Lung (tissue), 12 donors: ENCODE data around the gene LRP2. TPM values are rescaled to one million over a fixed set of nuclear protein-coding genes. Genes with fewer than 3 reads are reported as not detected.
"Not testable (repeated sequence)": the region's sequence is repeated elsewhere in the genome, so short reads cannot be mapped to it uniquely, and the experiment has no call there.

ENCODE experiments used
- ATAC-seq: fragments of 200-7000 bp; cut with Tn5 transposase; one replicate; pipeline ENCODE4 v1.9.1; 2020; ENCODE audit warnings: moderate number of reproducible peaks; ENCODE audit not compliant: insufficient read depth, low FRiP score
- DNase-seq, 3 donors: peaks; one replicate each; pipeline ENCODE4 v3.0.0-alpha.2; 2013 to 2017
- H3K27ac ChIP-seq, 2 donors: one replicate each; pipeline ENCODE4 v1.5.1; 2013; ENCODE audit warnings: mild to moderate bottlenecking in 2 of 2, moderate library complexity in 2 of 2, control low read depth in 1 of 2, inconsistent platforms in 1 of 2, low read depth in 1 of 2, low read length in 1 of 2
- H3K27me3 ChIP-seq, 3 donors: one replicate each; pipeline ENCODE4 v1.5.1; 2013; ENCODE audit warnings: low read length in 2 of 3; ENCODE audit not compliant: control insufficient read depth in 3 of 3, insufficient read depth in 3 of 3
- H3K36me3 ChIP-seq, 4 donors: one replicate each; pipeline ENCODE4 v1.5.1; 2013; ENCODE audit warnings: low read length in 4 of 4, mild to moderate bottlenecking in 1 of 4, moderate library complexity in 1 of 4; ENCODE audit not compliant: control insufficient read depth in 4 of 4, insufficient read depth in 4 of 4
- H3K4me1 ChIP-seq, 5 donors: one replicate each; pipeline ENCODE4 v1.5.1; 2013; ENCODE audit warnings: low read length in 5 of 5, mild to moderate bottlenecking in 2 of 5, moderate library complexity in 1 of 5; ENCODE audit not compliant: control insufficient read depth in 5 of 5, insufficient read depth in 5 of 5
- H3K4me3 ChIP-seq: one replicate; pipeline ENCODE4 v1.5.1; 2013; ENCODE audit warnings: mild to moderate bottlenecking, control low read depth, moderate library complexity
- H3K9ac ChIP-seq, 2 donors: one replicate each; pipeline ENCODE4 v1.5.1; 2013; ENCODE audit warnings: low read length in 2 of 2, control low read depth in 1 of 2; ENCODE audit not compliant: insufficient read depth in 1 of 2
- H3K9me3 ChIP-seq, 4 donors: one replicate each; pipeline ENCODE4 v1.5.1; 2013; ENCODE audit warnings: low read length in 3 of 4, mild to moderate bottlenecking in 1 of 4, moderate library complexity in 1 of 4; ENCODE audit not compliant: control insufficient read depth in 4 of 4, insufficient read depth in 3 of 4
- WGBS, 2 donors: extraction: QIAGEN DNeasy Blood & Tissue Kit; methylation state at CpG; one replicate each; pipeline ENCODE4 v1.1.7; 2013; 5-methylcytosine and 5-hydroxymethylcytosine counted together
- polyA plus RNA-seq, 2 donors: library from polyadenylated mRNA; stranded (reverse); fragments of 200-250 nt; gene quantifications; one replicate each; pipeline ENCODE4 v1.2.1, GENCODE V29; 2013
- total RNA-seq, 2 donors: library from RNA; depleted of rRNA in 1 of 2; stranded (reverse); fragments of >200 nt in 1 of 2; gene quantifications; one replicate each; pipeline ENCODE4 v1.2.1, GENCODE V29; 2014 to 2021
- TF ChIP-seq, protein P1 (sequence below): IDR thresholded peaks from 2 replicates; pipeline ENCODE4 v1.5.1; 2012; ENCODE audit warnings: mild to moderate bottlenecking; ENCODE audit errors: control extremely low read depth, extremely low read depth
- donor health status: control.
- donor health status: control.
- donor health status: Bipolar disorder and iron deficiency.
- donor health status: healthy.
- donor health status: DM: yes; HTN: yes; CAD: no.

The LRP2 gene
- total and polyA plus RNA-seq, 4 donors: 2.4 to 39.5 (median 15.8) TPM

DNA sequence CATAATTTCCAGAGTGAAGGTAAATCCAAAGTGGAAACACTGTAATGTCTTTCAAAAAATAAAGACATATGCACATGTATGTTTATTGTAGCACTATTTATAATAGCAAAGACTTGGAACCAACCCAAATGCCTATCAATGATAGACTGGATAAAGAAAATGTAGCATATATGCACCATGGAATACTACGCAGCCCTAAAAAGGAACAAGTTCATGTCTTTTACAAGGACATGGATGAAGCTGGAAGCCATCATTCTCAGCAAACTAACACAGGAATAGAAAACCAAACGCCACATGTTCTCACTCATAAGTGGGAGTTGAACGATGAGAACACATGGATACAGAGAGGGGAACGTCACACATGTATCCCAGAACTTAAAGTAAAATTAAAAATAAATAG, 57.6 kb downstream of the LRP2 start:
- not testable (repeated sequence) for H3K9me3 ChIP-seq, H3K4me1 ChIP-seq, H3K27me3 ChIP-seq, ATAC-seq, H3K27ac ChIP-seq, H3K9ac ChIP-seq, H3K36me3 ChIP-seq, DNase-seq, H3K4me3 ChIP-seq
- WGBS, 2 donors: 94 to 95% methylated on average over 4 of the region's 4 CpGs

DNA sequence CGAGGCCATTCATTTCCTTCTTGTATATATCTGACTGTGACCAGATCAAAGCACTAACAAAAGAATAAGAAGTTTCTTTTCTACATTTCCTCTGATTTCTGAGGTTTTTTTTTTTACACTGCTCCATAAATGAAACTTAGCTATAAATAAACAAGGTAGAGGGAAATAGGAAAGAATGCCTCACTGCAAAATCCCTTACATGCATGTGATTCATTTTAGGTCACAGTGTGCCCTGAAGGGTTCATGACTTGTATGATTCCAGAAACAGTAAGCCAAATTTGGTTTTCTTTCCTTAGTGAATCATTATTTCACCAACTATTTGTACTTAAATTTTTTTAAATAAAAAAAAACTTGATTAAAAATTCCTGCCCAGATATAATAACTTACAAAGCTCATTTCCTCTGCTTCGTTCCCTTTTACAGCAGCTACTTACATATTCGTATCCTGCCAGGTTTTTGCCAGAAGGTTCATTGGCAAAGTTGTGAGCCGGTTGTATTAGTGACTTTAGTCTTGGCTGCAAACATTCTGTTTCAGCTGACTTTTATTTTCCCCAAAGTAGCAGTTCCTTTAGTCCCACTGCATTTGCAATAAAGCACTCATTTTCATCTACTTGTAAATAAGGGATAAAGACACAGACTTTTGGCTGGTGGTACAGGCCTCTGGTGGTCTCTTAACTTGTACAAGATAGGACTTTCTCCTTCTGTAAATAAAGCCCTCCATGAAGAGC, 58.6 kb downstream of the LRP2 start:
- WGBS, 2 donors: 68 to 75% methylated on average over 4 of the region's 4 CpGs
- Histone ChIP-seq H3K27ac (no peak overlapping the region), H3K36me3 (no peaks in the 10 kb centered on the region), H3K9me3 (peaks cover 0 to 3% (median 0%) of the 10 kb centered on the region in 4 donors), H3K4me3 (no peak overlapping the region), H3K4me1 (no peaks in the 10 kb centered on the region), H3K27me3 (no peaks in the 10 kb centered on the region), H3K9ac (no peak overlapping the region)
- ATAC-seq: no peak
- no peak for DNase-seq
- TF ChIP-seq, protein P1, sequence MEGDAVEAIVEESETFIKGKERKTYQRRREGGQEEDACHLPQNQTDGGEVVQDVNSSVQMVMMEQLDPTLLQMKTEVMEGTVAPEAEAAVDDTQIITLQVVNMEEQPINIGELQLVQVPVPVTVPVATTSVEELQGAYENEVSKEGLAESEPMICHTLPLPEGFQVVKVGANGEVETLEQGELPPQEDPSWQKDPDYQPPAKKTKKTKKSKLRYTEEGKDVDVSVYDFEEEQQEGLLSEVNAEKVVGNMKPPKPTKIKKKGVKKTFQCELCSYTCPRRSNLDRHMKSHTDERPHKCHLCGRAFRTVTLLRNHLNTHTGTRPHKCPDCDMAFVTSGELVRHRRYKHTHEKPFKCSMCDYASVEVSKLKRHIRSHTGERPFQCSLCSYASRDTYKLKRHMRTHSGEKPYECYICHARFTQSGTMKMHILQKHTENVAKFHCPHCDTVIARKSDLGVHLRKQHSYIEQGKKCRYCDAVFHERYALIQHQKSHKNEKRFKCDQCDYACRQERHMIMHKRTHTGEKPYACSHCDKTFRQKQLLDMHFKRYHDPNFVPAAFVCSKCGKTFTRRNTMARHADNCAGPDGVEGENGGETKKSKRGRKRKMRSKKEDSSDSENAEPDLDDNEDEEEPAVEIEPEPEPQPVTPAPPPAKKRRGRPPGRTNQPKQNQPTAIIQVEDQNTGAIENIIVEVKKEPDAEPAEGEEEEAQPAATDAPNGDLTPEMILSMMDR: no peak

DNA sequence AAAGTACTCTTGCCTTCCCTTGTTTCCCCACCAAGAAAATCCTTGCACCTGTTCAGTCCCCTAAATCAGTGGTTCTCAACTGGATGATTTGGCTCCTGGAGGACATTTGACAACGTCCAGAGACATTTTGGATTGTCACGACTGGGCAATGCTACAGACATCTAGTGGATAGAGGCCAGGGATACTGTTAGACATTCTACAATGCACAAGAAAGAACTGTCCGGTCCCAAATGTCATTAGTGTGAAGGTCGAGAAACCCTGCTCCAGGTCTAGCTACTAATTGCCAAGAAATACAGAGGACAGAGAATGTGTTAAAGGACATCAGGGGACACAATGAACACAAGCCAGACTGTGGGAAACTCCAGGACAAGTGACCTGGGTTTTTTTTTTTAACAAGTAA, 60.0 kb downstream of the LRP2 start:
- H3K4me3 ChIP-seq: no peak overlapping the region

DNA sequence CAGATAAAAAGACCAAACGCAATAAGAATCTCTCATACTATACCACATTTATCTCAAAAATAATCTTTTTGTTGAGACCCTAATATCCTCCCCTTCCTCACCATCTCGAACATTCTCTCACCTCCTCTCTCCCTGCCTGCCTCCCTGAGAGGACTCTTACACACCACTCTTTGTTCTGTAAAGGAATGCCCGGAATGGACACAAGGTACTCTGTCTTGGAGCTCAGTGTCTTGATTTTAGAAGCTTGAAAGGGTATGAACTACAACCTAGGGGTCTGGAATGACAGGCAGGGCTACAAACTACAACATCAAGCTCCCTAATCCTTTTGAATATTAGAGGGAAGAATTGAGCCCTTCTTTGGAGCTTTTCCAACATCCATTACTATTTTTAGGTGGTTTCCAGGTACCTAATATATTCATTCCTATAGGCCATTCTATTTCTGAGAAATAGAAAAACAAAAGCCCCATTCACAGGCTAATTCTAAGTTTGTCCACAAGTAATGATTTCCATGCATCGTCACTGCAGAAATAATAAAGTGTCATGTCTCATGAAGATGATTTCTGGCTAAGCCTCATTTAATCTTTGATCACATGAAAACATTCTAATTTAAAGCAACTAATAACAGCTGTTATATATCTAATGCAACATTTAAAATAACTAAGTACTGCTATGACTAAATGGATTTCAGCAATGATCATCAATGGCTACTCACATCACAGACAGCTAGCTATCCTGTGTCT, 60.6 kb downstream of the LRP2 start:
- 67 to 83% methylated on average over 4 of the region's 4 CpGs for WGBS, 2 donors
- DNase-seq (no peak), ATAC-seq (no peak)
- H3K27ac ChIP-seq: no peak overlapping the region
- no peak overlapping the region for H3K4me3 ChIP-seq
- H3K36me3 ChIP-seq: no peaks in the 10 kb centered on the region
- no peaks in the 10 kb centered on the region for H3K27me3 ChIP-seq
- TF ChIP-seq, protein P1: no peak
- no peak overlapping the region for H3K9ac ChIP-seq
- no peaks in the 10 kb centered on the region for H3K9me3 ChIP-seq
- H3K4me1 ChIP-seq: no peaks in the 10 kb centered on the region

More for the DNA sequence above, 60.0 kb downstream of the LRP2 start:
- Histone ChIP-seq H3K36me3 (no peaks in the 10 kb centered on the region), H3K27me3 (no peaks in the 10 kb centered on the region), H3K4me1 (no peaks in the 10 kb centered on the region), H3K9ac (no peak overlapping the region), H3K27ac (no peak overlapping the region), H3K9me3 (no peaks in the 10 kb centered on the region)
- 70 to 77% methylated on average over 4 of the region's 4 CpGs for WGBS, 2 donors
- no peak for ATAC-seq
- TF ChIP-seq, protein P1: no peak
- no peak for DNase-seq
